LHCN-M2 (cell line): Measurements from ENCODE around the gene GOLT1A. TPM values are rescaled to one million over a fixed set of nuclear protein-coding genes. Genes with fewer than 3 reads are reported as not detected.

Experiments used
- DNase-seq: peaks from one replicate; pipeline ENCODE4 v3.0.0-alpha.2; 2012; ENCODE audit warnings: low read depth
- polyA plus RNA-seq: library from polyadenylated mRNA; unstranded; fragments of >200 nt; gene quantifications from one replicate; pipeline ENCODE4 v1.2.1, GENCODE V29; 2012; ENCODE audit warnings: missing spikeins
- total RNA-seq: library from RNA; depleted of rRNA; stranded (reverse); fragments of >200 nt; gene quantifications from 2 replicates; pipeline ENCODE4 v1.2.3, GENCODE V29; 2014; rRNA removed

The GOLT1A gene
- not detected in 2 replicates for total RNA-seq
- polyA plus RNA-seq: not detected

- peak; percentile 86 for DNase-seq
These were observed at the start of gene GOLT1A for GRCh38 chr1:204213668-204214662. GOLT1A (minus strand) TSS chr1:204213988; CDS start chr1:204213906, 82 bp downstream.

GRCh38 chr1:204263254-204263910 lies 49.6 kb upstream of the GOLT1A start:
- DNase-seq: no peak

GRCh38 chr1:204262506-204263253 lies 48.9 kb upstream of the GOLT1A start:
- no peak for DNase-seq

GRCh38 chr1:204261746-204262505 lies 48.1 kb upstream of the GOLT1A start:
- DNase-seq: peak; percentile 90

- no peak for DNase-seq
These were observed 47.5 kb upstream of the GOLT1A start for GRCh38 chr1:204261266-204261665.

- no peak for DNase-seq
These were observed 46.9 kb upstream of the GOLT1A start for GRCh38 chr1:204260601-204261197.

- no peak for DNase-seq
These were observed 46.0 kb upstream of the GOLT1A start for GRCh38 chr1:204259782-204260181.

GRCh38 chr1:204259196-204259595 lies 45.4 kb upstream of the GOLT1A start:
- no peak for DNase-seq

- peak; percentile 66 for DNase-seq
These were observed 44.7 kb upstream of the GOLT1A start for GRCh38 chr1:204258213-204259115.

- no peak for DNase-seq
These were observed 43.7 kb upstream of the GOLT1A start for GRCh38 chr1:204257446-204257845.

GRCh38 chr1:204256531-204256930 lies 42.7 kb upstream of the GOLT1A start:
- no peak for DNase-seq

GRCh38 chr1:204255966-204256365 lies 42.2 kb upstream of the GOLT1A start:
- DNase-seq: peak; percentile 55

GRCh38 chr1:204255225-204255624 lies 41.4 kb upstream of the GOLT1A start:
- no peak for DNase-seq

- peak; percentile 79 for DNase-seq
These were observed 40.4 kb upstream of the GOLT1A start for GRCh38 chr1:204254031-204254661.

GRCh38 chr1:204251926-204252689 lies 38.3 kb upstream of the GOLT1A start:
- no peak for DNase-seq

- no peak for DNase-seq
These were observed 37.5 kb upstream of the GOLT1A start for GRCh38 chr1:204251286-204251685.

- peak; percentile 77 for DNase-seq
These were observed 36.7 kb upstream of the GOLT1A start for GRCh38 chr1:204250428-204251030.
